IPS-NIHi11 (cell line): ENCODE data around the gene GART.

Experiments used
- DNase-seq: peaks from one replicate; pipeline ENCODE4 v3.0.0; 2012; ENCODE audit warnings: mixed read lengths, low spot score

Gene GART

GRCh38 chr21:33552999-33553598 lies 11.2 kb upstream of the GART start:
- no peak for DNase-seq

- no peak for DNase-seq
Observed at GRCh38 chr21:33552093-33552998, 10.4 kb upstream of the GART start.

GRCh38 chr21:33551664-33552063 lies 9.7 kb upstream of the GART start:
- no peak for DNase-seq

GRCh38 chr21:33550772-33551660 lies 9.1 kb upstream of the GART start:
- no peak for DNase-seq

- no peak for DNase-seq
Observed at GRCh38 chr21:33549848-33550771, 8.2 kb upstream of the GART start.

- no peak for DNase-seq
Observed at GRCh38 chr21:33546086-33546485, 4.2 kb upstream of the GART start.

- DNase-seq = no peak
Observed at GRCh38 chr21:33544451-33545195, 2.7 kb upstream of the GART start.

- DNase-seq = peak; percentile 54
Observed at GRCh38 chr21:33543505-33544129, 1.7 kb upstream of the GART start.

- DNase-seq = peak; percentile 96
Observed at GRCh38 chr21:33542640-33543504, 955 bp upstream of the GART start, which contains the start of gene SON. Gene SON, plus strand, starts transcription at chr21:33543038. Its CDS starts 55 bp downstream, at chr21:33543093.

GRCh38 chr21:33541105-33541711 lies 709 bp downstream of the GART start:
- DNase-seq = no peak

GRCh38 chr21:33540711-33541104 lies 1.2 kb downstream of the GART start:
- no peak for DNase-seq

- no peak for DNase-seq
Observed at GRCh38 chr21:33539616-33540015, 2.3 kb downstream of the GART start.

GRCh38 chr21:33537212-33537611 lies 4.7 kb downstream of the GART start:
- no peak for DNase-seq

GRCh38 chr21:33531007-33531406 lies 10.9 kb downstream of the GART start:
- no peak for DNase-seq

- DNase-seq = no peak
Observed at GRCh38 chr21:33522953-33523349, 19.0 kb downstream of the GART start.

GRCh38 chr21:33522297-33522952 lies 19.5 kb downstream of the GART start:
- DNase-seq = no peak

GRCh38 chr21:33518899-33519298 lies 23.0 kb downstream of the GART start:
- no peak for DNase-seq

- no peak for DNase-seq
Observed at GRCh38 chr21:33514229-33514628, 27.7 kb downstream of the GART start.
